HCT116 (cell line): Measurements from ENCODE around the gene NRN1.

Experiments used
- CTCF ChIP-seq, 3 experiments: fragments of 200-600 bp in 1 of 3; sonication (generic) in 1 of 3; IDR thresholded peaks in 2 of 3; conservative IDR thresholded peaks in 1 of 3; 2 replicates each; pipeline ENCODE4 v1.5.1; 2012 to 2017; ENCODE audit warnings: low read depth in 2 of 3, low read length in 2 of 3, antibody characterized with exemption in 1 of 3, borderline replicate concordance in 1 of 3, control low read depth in 1 of 3, mild to moderate bottlenecking in 1 of 3, mixed read lengths in 1 of 3, mixed run types in 1 of 3, moderate library complexity in 1 of 3; ENCODE audit not compliant: insufficient read depth in 1 of 3
- ELF1 ChIP-seq: IDR thresholded peaks from 2 replicates; pipeline ENCODE4 v1.6.1; 2012; ENCODE audit warnings: low read depth, borderline replicate concordance
- EZH2 ChIP-seq: fragments of 200-600 bp; sonication (generic); IDR thresholded peaks from 2 replicates; pipeline ENCODE4 v1.6.1; 2017; ENCODE audit warnings: antibody characterized with exemption, mixed run types
- JUND ChIP-seq: IDR thresholded peaks from 2 replicates; pipeline ENCODE4 v1.6.1; 2012
- POLR2A ChIP-seq: IDR thresholded peaks from 2 replicates; pipeline ENCODE4 v1.7.0; 2011; ENCODE audit warnings: borderline replicate concordance; ENCODE audit not compliant: insufficient read depth, insufficient read length; ENCODE audit errors: extremely low read depth
- POLR2AphosphoS5 ChIP-seq: IDR thresholded peaks from 2 replicates; pipeline ENCODE4 v1.6.1; 2011; ENCODE audit warnings: mild to moderate bottlenecking, low read depth, low read length, moderate library complexity
- TCF7L2 ChIP-seq: IDR thresholded peaks from 2 replicates; pipeline ENCODE4 v1.7.0; 2011; ENCODE audit warnings: borderline replicate concordance, inconsistent platforms; ENCODE audit not compliant: insufficient read depth, insufficient read length; ENCODE audit errors: extremely low read depth
- ZFX ChIP-seq: fragments of 450-650 bp; IDR thresholded peaks from 2 replicates; pipeline ENCODE4 v1.6.1; 2017

GRCh38 chr6:5994234-5994998, 12.3 kb downstream of the NRN1 start:
- TF ChIP-seq POLR2AphosphoS5: no peak
- TF ChIP-seq ZFX: no peak
- TF ChIP-seq CTCF (IDR thresholded peaks at IDR 0.05 in 2 of 3, conservative IDR thresholded peaks at IDR 0.05 in 1 of 3; ENCODE audit: borderline replicate concordance in 1 of 3, insufficient read depth in 1 of 3, low read depth in 2 of 3, low read length in 2 of 3): no peak
- TF ChIP-seq ELF1: no peak
- TF ChIP-seq EZH2: no peak
- TF ChIP-seq TCF7L2: no peak
- no peak for TF ChIP-seq POLR2A
- no peak for TF ChIP-seq JUND
